Esophagus squamous epithelium (tissue), 5 donors: Measurements from ENCODE around the gene STX18. TPM values are rescaled to one million over a fixed set of nuclear protein-coding genes. Genes with fewer than 3 reads are reported as not detected.

ENCODE experiments used
- DNase-seq: peaks from one replicate; lab custom pipeline; 2025; lab: John Stamatoyannopoulos, UW
- H3K27ac ChIP-seq, 4 donors: fragments of 200-600 bp; sonication (generic); one replicate each; pipeline ENCODE4 v1.5.1; 2016 to 2019; ENCODE audit warnings: mild to moderate bottlenecking in 1 of 4
- H3K27me3 ChIP-seq, 4 donors: fragments of 200-600 bp; sonication (generic); 1 replicate in 3 of 4; 2 replicates in 1 of 4; pipeline versions ENCODE4 v1.5.1 to v1.6.0; 2017 to 2021; ENCODE audit warnings: antibody characterized with exemption in 1 of 4
- H3K36me3 ChIP-seq, 3 donors: fragments of 200-600 bp; sonication (generic); one replicate each; pipeline ENCODE4 v1.5.1; 2016 to 2019
- H3K4me1 ChIP-seq, 3 donors: fragments of 200-600 bp; sonication (generic); one replicate each; pipeline ENCODE4 v1.5.1; 2017 to 2019
- H3K4me3 ChIP-seq, 4 donors: fragments of 200-600 bp; sonication (generic); 1 replicate in 3 of 4; 2 replicates in 1 of 4; pipeline ENCODE4 v1.5.1; 2016 to 2019; ENCODE audit warnings: mild to moderate bottlenecking in 2 of 4, moderate library complexity in 1 of 4
- H3K9me3 ChIP-seq, 3 donors: fragments of 200-600 bp; sonication (generic); one replicate each; pipeline ENCODE4 v1.5.1; 2016 to 2019
- CTCF ChIP-seq, 6 experiments: fragments of 450-650 bp in 4 of 6; fragments of 200-600 bp in 2 of 6; sonication (generic) in 2 of 6; IDR thresholded peaks; one replicate each; pipeline ENCODE4 v1.5.1; 2016 to 2019; ENCODE audit warnings: antibody characterized with exemption in 6 of 6, mild to moderate bottlenecking in 4 of 6, moderate library complexity in 4 of 6
- POLR2A ChIP-seq, 4 donors: fragments of 450-650 bp; IDR thresholded peaks; one replicate each; pipeline ENCODE4 v1.6.1; 2017; ENCODE audit warnings: antibody characterized with exemption in 4 of 4, mild to moderate bottlenecking in 4 of 4, moderate library complexity in 3 of 4
- WGBS, 2 donors: methylation state at CpG; one replicate each; pipeline ENCODE4 v1.1.5; 2018; 5-methylcytosine and 5-hydroxymethylcytosine counted together
- intact Hi-C: fragments of 100-400 bp; cut with DNase I; formaldehyde crosslinking; loops from one replicate; pipeline ENCODE4 v1.15.0; 2022
- total RNA-seq, 4 donors: library from RNA; depleted of rRNA; stranded (reverse); fragments of >200 nt; gene quantifications; one replicate each; pipeline ENCODE4 v1.1.0, GENCODE V29; 2016
- donor health status: DM: yes; HTN: yes; CAD: no.

The STX18 gene
- total RNA-seq, 4 donors from 2014 or later, result 10.5 to 27.8 (median 19.3) TPM

GRCh38 chr4:4410271-4410670, 131.6 kb downstream of the STX18 start:
- peaks cover 0 to 29% (median 0%) of the 10 kb centered on the region in 4 donors for H3K27me3 ChIP-seq
- WGBS, 2 donors, result 89 to 92% methylated on average over 10 to 15 of the region's 15 CpGs
- no peak overlapping the region for H3K27ac ChIP-seq
- intact Hi-C loops, result no loop called here
- no peak for DNase-seq
- no peaks in the 10 kb centered on the region for H3K9me3 ChIP-seq
- peaks cover 0 to 21% (median 0%) of the 10 kb centered on the region in 3 donors for H3K36me3 ChIP-seq
- no peak overlapping the region for H3K4me3 ChIP-seq
- no peak for TF ChIP-seq POLR2A (IDR thresholded peaks at IDR 0.05)
- peaks cover 0 to 23% (median 4%) of the 10 kb centered on the region in 3 donors for H3K4me1 ChIP-seq

- no peak overlapping the region for H3K27ac ChIP-seq
- H3K9me3 ChIP-seq, result no peaks in the 10 kb centered on the region
- intact Hi-C loops, result no loop called here
- H3K4me1 ChIP-seq, result peaks cover 0 to 23% (median 4%) of the 10 kb centered on the region in 3 donors
- H3K27me3 ChIP-seq, result peaks cover 0 to 33% (median 0%) of the 10 kb centered on the region in 4 donors
- TF ChIP-seq CTCF (IDR thresholded peaks at IDR 0.05) (no peak), POLR2A (IDR thresholded peaks at IDR 0.05) (no peak)
- H3K36me3 ChIP-seq, result peaks cover 0 to 18% (median 0%) of the 10 kb centered on the region in 3 donors
- H3K4me3 ChIP-seq, result no peak overlapping the region
- no peak for DNase-seq
- 86 to 89% methylated on average over 12 to 13 of the region's 23 CpGs for WGBS, 2 donors
These were observed 132.3 kb downstream of the STX18 start for GRCh38 chr4:4409416-4410115.

GRCh38 chr4:4408576-4409335, 133.1 kb downstream of the STX18 start:
- Histone ChIP-seq H3K36me3 (peaks cover 0 to 18% (median 0%) of the 10 kb centered on the region in 3 donors), H3K4me3 (no peak overlapping the region), H3K4me1 (peaks cover 0 to 23% (median 4%) of the 10 kb centered on the region in 3 donors), H3K27ac (no peak overlapping the region), H3K27me3 (peaks cover 0 to 38% (median 0%) of the 10 kb centered on the region in 4 donors), H3K9me3 (no peaks in the 10 kb centered on the region)
- DNase-seq, result no peak
- 36 to 40% methylated on average over 14 to 17 of the region's 23 CpGs for WGBS, 2 donors
- intact Hi-C loops, result no loop called here
- TF ChIP-seq CTCF (IDR thresholded peaks at IDR 0.05), result no peak
- no peak for TF ChIP-seq POLR2A (IDR thresholded peaks at IDR 0.05)

- H3K4me3 ChIP-seq, result no peak overlapping the region
- H3K27ac ChIP-seq, result no peak overlapping the region
- WGBS, 2 donors, result 17 to 51% methylated on average over 1 to 13 of the region's 13 CpGs
- no peak for TF ChIP-seq POLR2A (IDR thresholded peaks at IDR 0.05)
- TF ChIP-seq CTCF (IDR thresholded peaks at IDR 0.05), result no peak
- H3K27me3 ChIP-seq, result peaks cover 0 to 44% (median 0%) of the 10 kb centered on the region in 4 donors
- H3K4me1 ChIP-seq, result peaks cover 0 to 25% (median 4%) of the 10 kb centered on the region in 3 donors
- intact Hi-C loops, result no loop called here
- H3K36me3 ChIP-seq, result peaks cover 0 to 18% (median 0%) of the 10 kb centered on the region in 3 donors
- no peaks in the 10 kb centered on the region for H3K9me3 ChIP-seq
- DNase-seq, result no peak
These were observed 133.7 kb downstream of the STX18 start for GRCh38 chr4:4408132-4408523.

GRCh38 chr4:4407299-4408131, 134.3 kb downstream of the STX18 start:
- intact Hi-C loops, result no loop called here
- H3K4me1 ChIP-seq, result peaks cover 0 to 31% (median 4%) of the 10 kb centered on the region in 3 donors
- no peak overlapping the region for H3K27ac ChIP-seq
- H3K9me3 ChIP-seq, result no peaks in the 10 kb centered on the region
- H3K27me3 ChIP-seq, result peaks cover 0 to 50% (median 0%) of the 10 kb centered on the region in 4 donors
- no peak for DNase-seq
- TF ChIP-seq POLR2A (IDR thresholded peaks at IDR 0.05) (no peak), CTCF (IDR thresholded peaks at IDR 0.05) (no peak)
- peaks cover 0 to 18% (median 0%) of the 10 kb centered on the region in 3 donors for H3K36me3 ChIP-seq
- H3K4me3 ChIP-seq, result no peak overlapping the region
- 78 to 80% methylated on average over 6 to 11 of the region's 19 CpGs for WGBS, 2 donors
